ENCODE data around the gene SUPT4H1. TPM values are rescaled to one million over a fixed set of nuclear protein-coding genes. Genes with fewer than 3 reads are reported as not detected.

Gene SUPT4H1
- total RNA-seq, 1 experiment from 2014 or later: 70.9 TPM

GRCh38 chr17:58319173-58320162, 32.5 kb downstream of the SUPT4H1 start:
- Mint-ChIP-seq H3K4me3 (ENCODE audit: unreplicated experiment) (no peak overlapping the region), H3K36me3 (ENCODE audit: insufficient read depth, unreplicated experiment) (no peaks in the 10 kb centered on the region), H3K27me3 (ENCODE audit: insufficient read depth, unreplicated experiment) (no peaks in the 10 kb centered on the region), H3K9me3 (ENCODE audit: unreplicated experiment) (no peaks in the 10 kb centered on the region), H3K4me1 (ENCODE audit: low read depth, unreplicated experiment) (peaks cover 20% of the 10 kb centered on the region), H3K27ac (ENCODE audit: unreplicated experiment) (no peak overlapping the region)
- Histone ChIP-seq H3K4me1 (peaks cover 16% of the 10 kb centered on the region), H3K9me3 (no peaks in the 10 kb centered on the region), H3K36me3 (ENCODE audit: control insufficient read depth, insufficient read depth, low read length) (no peaks in the 10 kb centered on the region), H3K4me3 (ENCODE audit: low read depth, low read length) (no peak overlapping the region), H3K27me3 (replicated peaks; ENCODE audit: control insufficient read depth, insufficient read depth, low read length) (no peaks in the 10 kb centered on the region)
- no TSS peak for BruUV-seq (replicated peaks)
- peak in 1 of 2 experiments; percentile 30 for DNase-seq
- ChIA-PET POLR2A (no interaction called here), CTCF (no interaction called here)
- TF ChIP-seq CTCF (IDR thresholded peaks at IDR 0.05; ENCODE audit: insufficient read depth in 1 of 2, low read depth in 1 of 2, low read length in 1 of 2, severe bottlenecking in 1 of 2, unreplicated experiment in 1 of 2): no peak
- intact Hi-C loops (cut with micrococcal nuclease; ENCODE audit: unreplicated experiment): loop anchor here (5.0 kb wide), 1 partner anchor 43 kb away; no protein-coding TSS in a partner anchor

GRCh38 chr17:58318627-58319172, 33.3 kb downstream of the SUPT4H1 start:
- H3K36me3 Mint-ChIP-seq (ENCODE audit: insufficient read depth, unreplicated experiment): no peaks in the 10 kb centered on the region
- CTCF ChIA-PET: interaction anchor here (1.9 kb wide), 1 partner anchor 129 kb away, joined by 15 read pairs; no protein-coding TSS in a partner anchor

More at GRCh38 chr17:58318627-58319172, 33.3 kb downstream of the SUPT4H1 start:
- BruUV-seq (replicated peaks): no TSS peak
- Mint-ChIP-seq H3K9me3 (ENCODE audit: unreplicated experiment) (no peaks in the 10 kb centered on the region), H3K4me3 (ENCODE audit: unreplicated experiment) (no peak overlapping the region), H3K4me1 (ENCODE audit: low read depth, unreplicated experiment) (peaks cover 20% of the 10 kb centered on the region), H3K27me3 (ENCODE audit: insufficient read depth, unreplicated experiment) (no peaks in the 10 kb centered on the region), H3K27ac (ENCODE audit: unreplicated experiment) (no peak overlapping the region)
- no peaks in the 10 kb centered on the region for H3K9me3 ChIP-seq
- H3K4me1 ChIP-seq: peaks cover 16% of the 10 kb centered on the region
- intact Hi-C loops (cut with micrococcal nuclease; ENCODE audit: unreplicated experiment): loop anchor here (5.0 kb wide), 1 partner anchor 44 kb away; no protein-coding TSS in a partner anchor
- H3K36me3 ChIP-seq (ENCODE audit: control insufficient read depth, insufficient read depth, low read length): no peaks in the 10 kb centered on the region
- no peak overlapping the region for H3K4me3 ChIP-seq (ENCODE audit: low read depth, low read length)
- POLR2A ChIA-PET: no interaction called here
- DNase-seq: no peak
- no peaks in the 10 kb centered on the region for H3K27me3 ChIP-seq (replicated peaks; ENCODE audit: control insufficient read depth, insufficient read depth, low read length)
- TF ChIP-seq CTCF (IDR thresholded peaks at IDR 0.05; ENCODE audit: insufficient read depth in 1 of 2, low read depth in 1 of 2, low read length in 1 of 2, severe bottlenecking in 1 of 2, unreplicated experiment in 1 of 2): no peak
